ENCODE data around the gene ENOX1.
"Not testable (repeated sequence)": the region's sequence is repeated elsewhere in the genome, so short reads cannot be mapped to it uniquely, and the experiment has no call there.

- not testable (repeated sequence) for TF ChIP-seq CTCF, POLR2A (IDR thresholded peaks at IDR 0.05)
Observed at GRCh38 chr13:43416842-43417241, 369.9 kb downstream of the ENOX1 start.
